Loucy (cell line): ENCODE results near the gene TPRG1.

Source experiments
- CTCF ChIP-seq: fragments of 200-600 bp; sonication (generic); conservative IDR thresholded peaks from 2 replicates; pipeline ENCODE4 v1.5.1; 2014; ENCODE audit warnings: mild to moderate bottlenecking, antibody characterized with exemption, low read length
- EZH2phosphoT487 ChIP-seq: fragments of 200-600 bp; IDR thresholded peaks from 2 replicates; pipeline ENCODE4 v1.6.1; 2018; ENCODE audit warnings: antibody characterized with exemption, mild to moderate bottlenecking, moderate library complexity, borderline replicate concordance

DNA sequence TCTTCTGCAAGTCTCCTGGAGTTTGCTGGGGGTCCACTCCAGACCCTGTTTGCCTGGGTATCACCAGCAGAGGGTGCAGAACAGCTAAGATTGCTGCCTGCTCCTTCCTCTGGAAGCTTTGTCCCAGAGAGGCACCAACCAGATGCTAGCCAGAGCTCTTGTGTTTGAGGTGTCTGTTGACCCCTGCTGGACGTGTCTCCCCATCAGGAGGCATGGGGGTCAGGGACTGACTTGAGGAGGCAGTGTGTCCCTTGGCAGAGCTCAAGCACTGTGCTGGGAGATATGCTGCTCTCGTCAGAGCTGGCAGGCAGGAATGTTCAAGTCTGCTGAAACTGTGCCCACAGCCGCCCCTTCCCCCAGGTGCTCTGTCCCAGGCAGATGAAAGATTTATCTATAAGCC lies 86.5 kb downstream of the TPRG1 start:
- TF ChIP-seq CTCF (peak; percentile 43), EZH2phosphoT487 (no peak)
